A549 (cell line): ENCODE data around the gene UTF1. TPM values are rescaled to one million over a fixed set of nuclear protein-coding genes. Genes with fewer than 3 reads are reported as not detected.
A peak's percentile ranks its signal among the peaks of the same experiment; 100 is the strongest.

Source experiments
- ATAC-seq, 2 experiments: fragments of 200-7000 bp in 1 of 2; fragments of >200 bp in 1 of 2; cut with Nextera tagmentation in 1 of 2; cut with Tn5 transposase in 1 of 2; 3 replicates each; pipeline versions ENCODE4 v1.8.0 to v1.9.1; 2018 to 2020; ENCODE audit warnings: mild to moderate bottlenecking in 1 of 2, moderate library complexity in 1 of 2
- CTCF ChIA-PET: fragments of 300-600 bp; sonication (Branson Sonifier 250); formaldehyde crosslinking; extraction: SDS; loops from one replicate; lab custom pipeline; 2021; ENCODE audit warnings: antibody characterized with exemption, inconsistent platforms; lab: Yijun Ruan, JAX
- POLR2A ChIA-PET: fragments of 350-600 bp; formaldehyde crosslinking; extraction: SDS; loops from one replicate; lab custom pipeline; 2021; ENCODE audit warnings: antibody characterized with exemption, inconsistent platforms; lab: Yijun Ruan, JAX
- DNase-seq, 2 experiments: peaks; one replicate each; pipeline versions ENCODE4 v3.0.0 to v3.0.0-alpha.2; 2011 to 2016; ENCODE audit warnings: low read depth in 1 of 2, low spot score in 1 of 2
- FAIRE-seq: peaks from 2 replicates; lab custom pipeline; 2011; peaks lifted over from hg19 to GRCh38; lab: Jason Lieb, UNC
- H3K27ac ChIP-seq, 2 experiments: fragments of >200 bp; sonication (Bioruptor Twin); formaldehyde crosslinking; 3 replicates each; pipeline ENCODE4 v1.5.1; 2016 to 2017
- H3K4me1 ChIP-seq: fragments of >200 bp; sonication (Bioruptor Twin); formaldehyde crosslinking; 3 replicates; pipeline ENCODE4 v1.6.1; 2016
- H3K4me2 ChIP-seq: fragments of >200 bp; sonication (Bioruptor Twin); formaldehyde crosslinking; 3 replicates; pipeline ENCODE4 v1.6.1; 2016
- H3K4me3 ChIP-seq: fragments of >200 bp; sonication (Bioruptor Twin); formaldehyde crosslinking; 3 replicates; pipeline ENCODE4 v1.5.1; 2016
- H3K9me3 ChIP-seq: fragments of >200 bp; sonication (Bioruptor Twin); formaldehyde crosslinking; 3 replicates; pipeline ENCODE4 v1.6.1; 2016
- BCL3 ChIP-seq: fragments of >200 bp; sonication (Bioruptor Twin); formaldehyde crosslinking; IDR thresholded peaks from 3 replicates; pipeline ENCODE4 v1.6.1; 2016
- BHLHE40 ChIP-seq: IDR thresholded peaks from 2 replicates; pipeline ENCODE4 v1.6.1; 2012; ENCODE audit warnings: low read depth, low read length, inconsistent platforms
- CEBPB ChIP-seq, 2 experiments: fragments of >200 bp in 1 of 2; sonication (Bioruptor Twin) in 1 of 2; formaldehyde crosslinking in 1 of 2; IDR thresholded peaks; 2 replicates each; pipeline ENCODE4 v1.6.1; 2012 to 2016
- CHD4 ChIP-seq: fragments of 200-600 bp; sonication (generic); IDR thresholded peaks from 2 replicates; pipeline ENCODE4 v1.6.1; 2016; ENCODE audit warnings: antibody characterized with exemption, mild to moderate bottlenecking, borderline replicate concordance
- EP300 ChIP-seq, 2 experiments: fragments of >200 bp; sonication (Bioruptor Twin); formaldehyde crosslinking; IDR thresholded peaks; 2 replicates in 1 of 2; 3 replicates in 1 of 2; pipeline ENCODE4 v1.6.1; 2016 to 2017
- ESRRA ChIP-seq: fragments of 150-350 bp; IDR thresholded peaks from 2 replicates; pipeline ENCODE4 v1.6.1; 2014; ENCODE audit warnings: mild to moderate bottlenecking, low read length, borderline replicate concordance
- FOSL2 ChIP-seq, 2 experiments: fragments of 450-650 bp in 1 of 2; fragments of >200 bp in 1 of 2; sonication (Bioruptor Twin) in 1 of 2; formaldehyde crosslinking; IDR thresholded peaks; 2 replicates each; pipeline versions ENCODE4 v1.5.0 to v1.6.1; 2016 to 2020; ENCODE audit warnings: mild to moderate bottlenecking in 1 of 2, moderate library complexity in 1 of 2
- HES2 ChIP-seq: fragments of >200 bp; sonication (Bioruptor Twin); formaldehyde crosslinking; IDR thresholded peaks from 2 replicates; pipeline ENCODE4 v1.6.1; 2016
- HOXB13 ChIP-seq: fragments of 250-450 bp; sonication (Bioruptor Pico); IDR thresholded peaks from 2 replicates; pipeline ENCODE4 v1.5.0; 2020; ENCODE audit warnings: low read depth, mild to moderate bottlenecking, moderate library complexity
- NPAS2 ChIP-seq: fragments of 250-450 bp; sonication (Bioruptor Pico); IDR thresholded peaks from 2 replicates; pipeline ENCODE4 v1.8.0; 2022; ENCODE audit warnings: mild to moderate bottlenecking, moderate library complexity, borderline replicate concordance
- PHF8 ChIP-seq: fragments of 200-600 bp; sonication (generic); IDR thresholded peaks from 2 replicates; pipeline ENCODE4 v1.6.1; 2016; ENCODE audit warnings: low read depth, mild to moderate bottlenecking, antibody characterized with exemption, moderate library complexity, borderline replicate concordance
- RAD21 ChIP-seq, 2 experiments: fragments of >200 bp in 1 of 2; sonication (Bioruptor Twin) in 1 of 2; formaldehyde crosslinking in 1 of 2; IDR thresholded peaks in 1 of 2; conservative IDR thresholded peaks in 1 of 2; 2 replicates in 1 of 2; 3 replicates in 1 of 2; pipeline ENCODE4 v1.6.1; 2012 to 2018; ENCODE audit warnings: inconsistent platforms in 1 of 2
- RFX5 ChIP-seq: fragments of 450-650 bp; IDR thresholded peaks from 2 replicates; pipeline ENCODE4 v1.7.1; 2014; ENCODE audit warnings: antibody characterized with exemption, mild to moderate bottlenecking, moderate library complexity
- RNF2 ChIP-seq: fragments of 200-600 bp; sonication (generic); IDR thresholded peaks from 2 replicates; pipeline ENCODE4 v1.6.1; 2016; ENCODE audit warnings: low read depth, mild to moderate bottlenecking, antibody characterized with exemption, moderate library complexity, borderline replicate concordance
- ZNF302 ChIP-seq: fragments of 250-450 bp; sonication (Bioruptor Pico); IDR thresholded peaks from 2 replicates; pipeline ENCODE4 v1.9.0; 2021; ENCODE audit warnings: inconsistent platforms, mild to moderate bottlenecking, moderate library complexity
- WGBS: methylation state at CpG from one replicate; pipeline ENCODE4 v1.1.6; 2017; ENCODE audit errors: missing lambda C conversion rate; 5-methylcytosine and 5-hydroxymethylcytosine counted together
- polyA plus RNA-seq, 4 experiments: library from polyadenylated mRNA; depleted of rRNA in 3 of 4; stranded (reverse); fragments of >200 nt; fragmentation: RNase III in 1 of 4; extraction: RNeasy Plus Mini Kit Qiagen cat#74134 plus additional on column Dnase treatment in 1 of 4; gene quantifications; 2 replicates in 3 of 4; 3 replicates in 1 of 4; pipeline ENCODE4 v1.2.3, GENCODE V29; 2011 to 2017
- TF ChIP-seq, protein P1 (sequence below): fragments of 250-450 bp; sonication (Bioruptor Pico); IDR thresholded peaks from 2 replicates; pipeline ENCODE4 v1.5.0; 2021; ENCODE audit warnings: mild to moderate bottlenecking, moderate library complexity, borderline replicate concordance
- TF ChIP-seq, protein P2 (sequence below): IDR thresholded peaks from 2 replicates; pipeline ENCODE4 v1.6.1; 2012

The UTF1 gene
- polyA plus RNA-seq, 2 of the 4 experiments (the other 2 are of a cell fraction): not detected

DNA sequence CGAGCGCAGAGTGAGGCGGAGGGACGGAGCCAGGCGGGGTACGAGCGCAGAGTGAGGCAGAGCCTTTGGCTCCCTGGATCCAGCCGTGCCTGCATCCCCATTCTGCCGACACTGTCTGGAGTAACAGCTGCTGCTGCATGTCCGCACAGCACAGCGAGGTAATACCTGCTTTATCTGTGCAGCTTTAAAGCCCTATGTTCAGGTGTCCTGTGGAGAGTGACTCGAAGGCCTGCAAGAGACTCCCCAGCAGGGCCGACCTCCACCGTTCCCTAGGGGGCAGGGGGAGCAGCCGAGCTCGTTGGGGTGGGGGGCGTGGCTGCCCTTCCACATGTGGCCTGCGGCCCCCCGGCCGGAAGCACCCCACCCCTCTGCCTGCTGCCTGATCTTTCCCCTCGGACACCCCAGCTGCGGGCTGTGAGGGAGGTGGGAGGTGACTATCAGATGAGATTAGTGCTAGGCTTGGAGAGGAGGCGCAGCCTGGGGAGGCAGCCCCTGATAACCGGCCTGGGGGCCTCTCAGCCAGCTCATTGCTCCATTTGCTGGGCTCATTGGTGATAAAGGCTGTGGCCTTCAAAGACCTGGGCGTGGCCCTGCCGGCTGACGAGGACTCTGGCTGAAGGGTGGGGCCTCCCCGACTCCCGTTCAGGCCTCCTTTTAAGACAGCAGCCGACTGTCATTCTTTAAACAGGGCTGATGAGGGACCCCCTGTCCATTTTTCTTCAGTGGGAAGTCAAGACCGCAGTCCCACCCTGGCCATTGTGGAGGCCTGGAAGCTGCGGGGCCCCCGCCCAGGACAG, 15.6 kb downstream of the UTF1 start:
- DNase-seq: peak in 1 of 2 experiments; percentile 37
- POLR2A ChIA-PET: no interaction called here

DNA sequence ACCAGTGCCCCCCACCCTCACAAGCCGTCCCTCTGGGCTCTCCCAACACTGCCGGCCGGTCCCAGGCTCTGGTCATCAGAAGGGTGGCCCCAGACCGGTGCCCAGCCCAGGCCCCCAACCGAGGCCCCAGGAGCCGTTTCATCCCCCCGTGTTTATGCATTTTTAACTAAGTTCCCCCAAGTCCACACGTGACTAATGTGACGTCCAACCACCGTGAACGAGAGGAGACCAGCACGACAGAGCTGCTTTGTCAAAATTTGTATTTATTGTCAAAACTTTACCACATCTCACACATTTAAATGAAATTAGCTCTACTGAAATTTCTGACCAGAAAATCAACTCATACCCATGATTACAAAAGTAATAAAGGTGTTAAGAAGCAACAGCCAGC, 16.2 kb downstream of the UTF1 start:
- ChIA-PET CTCF (interaction anchor here (1.0 to 3.7 kb wide), 4 partner anchors 10 to 121 kb away, joined by 3 to 39 read pairs (median 5); no protein-coding TSS in a partner anchor), POLR2A (no interaction called here)
- Histone ChIP-seq H3K4me1 (peaks cover 8% of the 10 kb centered on the region), H3K9me3 (no peaks in the 10 kb centered on the region), H3K4me3 (no peak overlapping the region), H3K4me2 (peak overlapping the region; percentile 5; the same call in 2 of the 3 replicates), H3K27ac (peak overlapping the region in 1 of 2 experiments; percentile 71; a peak in 3 of 6 replicates)
- TF ChIP-seq NPAS2 (CRISPR knock-in tag): no peak
- TF ChIP-seq HOXB13 (CRISPR knock-in tag): no peak
- no peak for TF ChIP-seq FOSL2 (IDR thresholded peaks at IDR 0.05)
- no peak for TF ChIP-seq FOSL2 (CRISPR knock-in tag; IDR thresholded peaks at IDR 0.05)
- TF ChIP-seq, protein P1, sequence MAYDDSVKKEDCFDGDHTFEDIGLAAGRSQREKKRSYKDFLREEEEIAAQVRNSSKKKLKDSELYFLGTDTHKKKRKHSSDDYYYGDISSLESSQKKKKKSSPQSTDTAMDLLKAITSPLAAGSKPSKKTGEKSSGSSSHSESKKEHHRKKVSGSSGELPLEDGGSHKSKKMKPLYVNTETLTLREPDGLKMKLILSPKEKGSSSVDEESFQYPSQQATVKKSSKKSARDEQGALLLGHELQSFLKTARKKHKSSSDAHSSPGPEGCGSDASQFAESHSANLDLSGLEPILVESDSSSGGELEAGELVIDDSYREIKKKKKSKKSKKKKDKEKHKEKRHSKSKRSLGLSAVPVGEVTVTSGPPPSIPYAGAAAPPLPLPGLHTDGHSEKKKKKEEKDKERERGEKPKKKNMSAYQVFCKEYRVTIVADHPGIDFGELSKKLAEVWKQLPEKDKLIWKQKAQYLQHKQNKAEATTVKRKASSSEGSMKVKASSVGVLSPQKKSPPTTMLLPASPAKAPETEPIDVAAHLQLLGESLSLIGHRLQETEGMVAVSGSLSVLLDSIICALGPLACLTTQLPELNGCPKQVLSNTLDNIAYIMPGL: no peak
- TF ChIP-seq ZNF302 (CRISPR knock-in tag): no peak
- TF ChIP-seq RFX5: no peak
- no peak for TF ChIP-seq RNF2
- no peak for TF ChIP-seq HES2
- no peak for TF ChIP-seq CEBPB (IDR thresholded peaks at IDR 0.05)
- no peak for TF ChIP-seq CHD4
- no peak for TF ChIP-seq BHLHE40
- no peak for TF ChIP-seq PHF8
- 86% methylated on average over 12 of the region's 12 CpGs for WGBS
- FAIRE-seq (no peak), ATAC-seq (no peak), DNase-seq (no peak)

More for the DNA sequence above, 15.6 kb downstream of the UTF1 start:
- WGBS: 75% methylated on average over 21 of the region's 33 CpGs
- H3K4me2 ChIP-seq: peak overlapping the region; percentile 5; the same call in 2 of the 3 replicates
- CTCF ChIA-PET: interaction anchor here (1.0 to 3.7 kb wide), 4 partner anchors 10 to 121 kb away, joined by 3 to 39 read pairs (median 6); no protein-coding TSS in a partner anchor
- H3K27ac ChIP-seq: peak overlapping the region in 1 of 2 experiments; percentile 71; a peak in 3 of 6 replicates
- TF ChIP-seq, protein P2, sequence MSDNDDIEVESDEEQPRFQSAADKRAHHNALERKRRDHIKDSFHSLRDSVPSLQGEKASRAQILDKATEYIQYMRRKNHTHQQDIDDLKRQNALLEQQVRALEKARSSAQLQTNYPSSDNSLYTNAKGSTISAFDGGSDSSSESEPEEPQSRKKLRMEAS: no peak
- no peak for TF ChIP-seq ESRRA
- TF ChIP-seq BCL3: no peak
- no peak for TF ChIP-seq EP300 (IDR thresholded peaks at IDR 0.05)
- no peak for TF ChIP-seq RAD21 (conservative IDR thresholded peaks at IDR 0.05 in 1 of 2, IDR thresholded peaks at IDR 0.05 in 1 of 2)
- H3K4me3 ChIP-seq: no peak overlapping the region
- ATAC-seq: peak in 1 of 2 experiments; percentile 7; a peak in 1 of 6 replicates
- peaks cover 8% of the 10 kb centered on the region for H3K4me1 ChIP-seq
- H3K9me3 ChIP-seq: no peaks in the 10 kb centered on the region
- no peak for FAIRE-seq
